GM18526 (cell line): ENCODE results near the gene PRSS36.

Experiments used
- POLR2A ChIP-seq: IDR thresholded peaks from 3 replicates; pipeline ENCODE4 v1.6.1; 2011; ENCODE audit not compliant: insufficient read length; ENCODE audit errors: extremely low read depth

Gene PRSS36

DNA sequence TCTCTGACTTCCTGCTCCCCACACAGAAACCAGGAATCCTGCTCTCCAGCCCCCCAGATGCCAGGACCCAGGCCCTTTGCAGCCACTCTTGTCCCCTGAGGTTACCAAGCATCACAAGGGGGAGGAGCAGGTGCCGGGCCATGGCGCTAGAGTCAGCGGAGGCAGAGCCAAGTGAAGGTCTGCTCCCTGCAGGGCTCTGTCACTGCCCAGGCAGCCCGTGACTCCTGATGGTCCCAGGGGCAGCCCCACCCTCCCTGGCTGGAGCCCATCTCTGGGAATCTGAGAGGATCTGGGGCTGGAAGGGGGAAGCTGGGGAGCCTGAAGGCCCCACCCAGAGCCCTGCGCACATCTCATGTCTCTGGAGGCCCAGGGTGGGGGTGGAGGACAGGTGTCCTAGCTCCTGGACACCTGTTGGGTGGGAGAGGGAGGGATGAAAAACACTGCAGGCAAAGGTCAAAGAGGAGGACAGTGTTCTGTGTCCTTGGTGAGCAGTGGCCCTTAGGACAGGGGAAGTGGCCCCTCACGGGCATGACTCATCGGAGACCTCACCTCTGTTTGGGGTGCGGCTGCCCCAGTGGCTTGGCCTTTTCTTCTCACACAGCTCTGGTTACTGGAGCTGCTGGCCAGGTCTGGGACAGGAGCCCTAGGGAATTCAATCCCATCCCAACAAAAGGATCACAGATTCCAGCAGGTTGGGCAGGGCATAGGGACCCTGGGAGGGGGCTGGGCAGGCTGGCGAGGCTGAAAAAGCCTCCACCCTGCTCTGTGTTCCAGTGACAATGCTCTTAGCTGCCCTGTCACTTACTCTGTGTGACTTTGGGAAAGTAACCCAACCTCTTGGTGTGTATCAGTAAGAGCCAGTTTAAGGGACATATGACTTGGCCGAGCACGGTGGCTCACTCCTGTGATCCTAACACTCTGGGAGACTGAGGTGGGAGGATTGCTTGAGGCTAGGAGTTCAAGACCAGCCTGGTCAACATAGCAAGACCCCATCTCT is at the start of gene PRSS36:
Gene PRSS36 (minus strand): TSS at position 173 of the 997 bp plus-strand sequence. CDS start 31 bp downstream, at position 142.
- TF ChIP-seq POLR2A: no peak

DNA sequence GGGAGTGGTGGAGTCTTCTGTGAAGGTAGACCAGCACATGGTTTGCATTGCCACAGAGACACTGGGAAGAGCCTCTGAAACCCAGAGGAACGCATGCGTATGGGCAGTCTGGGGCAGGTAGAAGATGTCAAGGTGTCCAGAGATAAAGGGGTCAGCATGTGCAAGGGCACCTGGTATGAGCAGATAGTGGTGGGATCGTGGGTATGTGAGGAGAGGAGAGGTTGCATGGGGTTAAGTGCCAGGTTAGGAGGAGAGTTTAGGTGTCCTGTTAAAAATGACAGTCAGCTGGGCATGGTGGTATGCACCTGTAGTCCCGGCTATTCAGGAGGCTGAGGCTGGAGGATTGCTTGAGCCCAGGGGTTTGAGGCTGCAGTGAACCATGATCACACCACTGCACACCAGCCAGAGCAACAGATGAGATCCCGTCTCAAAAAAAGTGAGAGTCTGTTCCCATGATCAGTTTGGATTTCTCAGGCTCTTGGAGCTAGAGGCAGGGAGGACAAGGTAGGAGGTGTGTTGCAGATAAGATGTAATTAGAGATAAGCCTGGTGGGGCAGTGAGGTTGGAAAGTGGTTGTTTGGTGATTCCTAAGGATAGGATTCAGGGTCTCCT is 49.7 kb upstream of the PRSS36 start:
- TF ChIP-seq POLR2A: no peak

- TF ChIP-seq POLR2A: peak; percentile 32
Observed at GRCh38 chr16:31198207-31198882, 48.5 kb upstream of the PRSS36 start.

GRCh38 chr16:31196324-31197088 is 46.6 kb upstream of the PRSS36 start:
- no peak for TF ChIP-seq POLR2A

DNA sequence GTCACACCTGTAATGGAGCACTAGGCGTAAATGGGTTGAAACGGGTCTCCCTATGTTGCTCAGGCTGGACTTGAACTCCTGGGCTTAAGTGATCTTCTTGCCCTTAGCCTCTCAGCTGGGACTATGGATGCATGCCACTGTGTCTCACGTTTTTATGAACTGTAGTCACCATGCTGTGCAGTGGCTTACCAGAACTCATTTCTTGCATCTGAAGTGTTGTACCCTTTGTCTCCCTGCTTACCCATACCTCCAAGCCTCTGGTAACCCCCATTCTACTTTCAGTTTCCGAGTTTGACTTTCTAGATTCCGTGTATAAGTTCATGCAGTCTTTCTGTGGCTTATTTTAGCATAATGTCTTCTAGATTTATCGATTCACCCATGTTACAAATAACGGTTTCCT is 45.0 kb upstream of the PRSS36 start:
- TF ChIP-seq POLR2A: no peak

GRCh38 chr16:31193874-31194273 is 44.0 kb upstream of the PRSS36 start:
- no peak for TF ChIP-seq POLR2A

- no peak for TF ChIP-seq POLR2A
Observed at GRCh38 chr16:31192856-31193642, 43.2 kb upstream of the PRSS36 start.

DNA sequence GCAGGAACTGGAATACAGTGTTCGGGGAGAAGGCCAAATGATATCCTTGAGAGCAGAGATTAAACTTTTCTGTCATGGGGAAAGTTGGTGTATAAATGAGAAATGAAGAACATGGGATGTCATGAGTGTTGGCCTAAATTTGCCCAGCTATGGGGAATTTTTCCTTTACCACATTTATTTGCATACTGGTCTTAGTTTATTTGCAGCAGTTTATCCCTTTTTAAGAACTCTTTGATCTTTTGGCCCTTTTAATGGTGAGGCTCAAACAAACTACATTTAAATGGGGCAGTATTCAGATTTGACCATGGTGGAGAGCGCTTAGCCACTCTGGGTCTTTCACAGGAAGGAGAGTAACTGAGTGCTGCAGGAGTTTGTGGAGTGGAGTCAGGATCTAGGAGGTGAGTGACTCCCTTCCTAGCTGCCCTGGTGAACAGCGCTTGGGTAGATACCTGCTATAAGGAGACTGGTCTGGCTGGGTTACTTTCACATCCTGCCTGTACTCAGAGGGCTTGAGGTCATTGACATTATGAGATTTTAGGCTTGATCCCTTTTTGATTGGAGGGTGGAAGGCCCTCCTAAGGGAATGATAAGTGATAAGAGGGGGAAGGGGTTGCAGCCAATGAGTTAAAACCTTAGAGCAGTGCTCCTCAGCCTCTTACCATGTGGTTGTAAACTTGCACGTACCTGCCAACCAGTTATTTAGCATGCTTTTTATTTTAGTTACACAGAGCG is 42.0 kb upstream of the PRSS36 start:
- no peak for TF ChIP-seq POLR2A

DNA sequence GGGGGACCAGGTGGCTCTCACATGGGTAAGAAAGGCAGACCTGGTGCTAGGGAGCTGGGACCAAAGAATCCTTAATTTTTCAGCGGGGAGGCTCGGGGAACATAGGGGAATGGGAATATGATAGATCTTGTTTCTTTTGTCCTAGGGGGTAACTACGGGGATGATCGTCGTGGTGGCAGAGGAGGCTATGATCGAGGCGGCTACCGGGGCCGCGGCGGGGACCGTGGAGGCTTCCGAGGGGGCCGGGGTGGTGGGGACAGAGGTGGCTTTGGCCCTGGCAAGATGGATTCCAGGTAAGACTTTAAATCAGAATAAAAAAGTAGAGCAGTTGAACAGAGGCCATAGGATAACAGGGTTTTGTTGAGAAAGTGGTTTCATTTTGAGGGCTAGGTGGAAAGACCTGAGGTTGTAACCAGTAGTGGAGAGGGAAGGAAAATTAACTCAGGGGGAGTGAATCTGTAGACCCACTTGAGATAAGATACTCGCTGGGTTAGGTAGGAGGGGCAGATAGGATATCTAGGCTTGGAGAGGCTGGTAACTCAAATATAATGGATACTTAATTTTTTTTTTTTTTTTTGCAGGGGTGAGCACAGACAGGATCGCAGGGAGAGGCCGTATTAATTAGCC is 41.1 kb upstream of the PRSS36 start:
- no peak for TF ChIP-seq POLR2A

- TF ChIP-seq POLR2A: peak; percentile 10
Observed at GRCh38 chr16:31190061-31190460, 40.2 kb upstream of the PRSS36 start.

DNA sequence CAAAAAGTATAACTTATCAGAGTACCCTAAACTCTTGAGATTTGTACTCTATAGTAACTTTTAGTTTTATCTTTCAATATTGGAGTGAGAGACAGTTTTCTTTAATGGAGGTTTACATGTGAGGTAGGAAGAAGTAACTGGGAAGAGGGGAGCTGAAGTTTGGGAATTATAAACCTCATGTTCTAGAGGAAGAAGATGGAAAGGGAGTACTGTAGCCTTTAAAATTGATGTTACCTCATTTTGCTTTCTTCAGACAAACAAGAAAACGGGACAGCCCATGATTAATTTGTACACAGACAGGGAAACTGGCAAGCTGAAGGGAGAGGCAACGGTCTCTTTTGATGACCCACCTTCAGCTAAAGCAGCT is 39.5 kb upstream of the PRSS36 start:
- TF ChIP-seq POLR2A: no peak

DNA sequence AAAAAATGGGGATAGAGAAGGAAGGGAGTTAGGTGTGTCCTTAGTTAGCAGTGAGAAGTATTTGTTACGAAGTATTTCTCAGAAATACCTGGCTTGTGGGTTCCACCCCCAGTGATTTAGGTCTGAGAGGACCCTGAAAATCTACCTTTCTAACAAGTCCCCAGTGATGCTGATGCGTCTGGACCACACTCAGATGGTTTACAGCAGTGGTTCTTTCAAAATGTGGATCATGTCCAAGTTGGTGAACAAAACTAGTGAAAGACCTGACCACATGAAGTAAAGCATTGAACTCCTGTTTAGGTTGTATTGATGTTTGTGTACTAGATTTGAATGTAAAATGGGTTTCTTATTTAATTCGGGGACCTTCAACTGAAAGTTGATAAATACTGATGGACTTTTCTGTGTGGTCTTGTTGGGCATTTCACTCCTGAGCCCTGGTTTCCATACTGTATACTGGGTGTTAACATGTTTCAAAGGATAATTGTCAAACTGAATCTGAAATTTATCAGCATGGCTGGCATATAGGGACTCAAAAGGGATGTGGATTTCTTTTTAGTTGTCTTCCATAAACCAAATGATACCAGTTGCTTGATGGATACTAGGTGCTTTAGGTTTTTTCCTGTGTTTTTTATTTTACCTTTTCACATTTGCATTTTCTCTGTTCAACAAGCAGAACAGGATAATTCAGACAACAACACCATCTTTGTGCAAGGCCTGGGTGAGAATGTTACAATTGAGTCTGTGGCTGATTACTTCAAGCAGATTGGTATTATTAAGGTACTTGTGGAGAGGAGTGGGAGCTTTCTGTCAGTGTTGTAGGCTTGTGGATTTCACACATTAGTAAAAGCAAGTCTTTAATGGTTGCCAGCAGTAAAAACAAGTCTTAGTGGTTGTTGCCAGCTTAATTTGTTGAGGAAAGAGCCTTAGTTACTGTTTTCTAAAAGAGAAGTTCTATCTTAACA is 38.9 kb upstream of the PRSS36 start:
- TF ChIP-seq POLR2A: no peak
